Endothelial cell (in vitro differentiated cells): Measurements from ENCODE around the gene CYP27B1. TPM values are rescaled to one million over a fixed set of nuclear protein-coding genes. Genes with fewer than 3 reads are reported as not detected.

Experiments used
- DNase-seq: peaks from one replicate; pipeline ENCODE4 v3.0.0; 2021; ENCODE audit warnings: low spot score
- H3K27ac Mint-ChIP-seq: one replicate; pipeline ENCODE4 v1.8.0; 2021; ENCODE audit warnings: mixed read lengths, inconsistent platforms; ENCODE audit not compliant: unreplicated experiment
- H3K27me3 Mint-ChIP-seq: one replicate; pipeline ENCODE4 v1.8.0; 2021; ENCODE audit warnings: mild to moderate bottlenecking, moderate library complexity, mixed read lengths, inconsistent platforms; ENCODE audit not compliant: unreplicated experiment
- H3K36me3 Mint-ChIP-seq: one replicate; pipeline ENCODE4 v1.8.0; 2021; ENCODE audit warnings: mild to moderate bottlenecking, low read depth, mixed read lengths, inconsistent platforms; ENCODE audit not compliant: unreplicated experiment
- H3K4me1 Mint-ChIP-seq: one replicate; pipeline ENCODE4 v1.8.0; 2021; ENCODE audit warnings: mild to moderate bottlenecking, mixed read lengths, inconsistent platforms; ENCODE audit not compliant: unreplicated experiment
- H3K4me3 Mint-ChIP-seq: one replicate; pipeline ENCODE4 v1.8.0; 2021; ENCODE audit warnings: mild to moderate bottlenecking, mixed read lengths, inconsistent platforms; ENCODE audit not compliant: unreplicated experiment
- H3K9me3 Mint-ChIP-seq: one replicate; pipeline ENCODE4 v1.8.0; 2021; ENCODE audit warnings: mixed read lengths, inconsistent platforms; ENCODE audit not compliant: unreplicated experiment
- CTCF ChIP-seq: fragments of 200-600 bp; sonication (generic); IDR thresholded peaks from one replicate; pipeline ENCODE4 v1.5.0; 2021; ENCODE audit warnings: antibody characterized with exemption; ENCODE audit not compliant: unreplicated experiment
- total RNA-seq: library from RNA; stranded (reverse); fragmentation: NEBNext Ultra II Directional; extraction: Animal tissue kit (Norgen Biotek cat#: 25700); gene quantifications from one replicate; pipeline ENCODE4 v1.2.1, GENCODE V29; 2021; ENCODE audit not compliant: unreplicated experiment

Gene CYP27B1
- total RNA-seq, 1 donor from 2014 or later: 1.4 TPM

DNA sequence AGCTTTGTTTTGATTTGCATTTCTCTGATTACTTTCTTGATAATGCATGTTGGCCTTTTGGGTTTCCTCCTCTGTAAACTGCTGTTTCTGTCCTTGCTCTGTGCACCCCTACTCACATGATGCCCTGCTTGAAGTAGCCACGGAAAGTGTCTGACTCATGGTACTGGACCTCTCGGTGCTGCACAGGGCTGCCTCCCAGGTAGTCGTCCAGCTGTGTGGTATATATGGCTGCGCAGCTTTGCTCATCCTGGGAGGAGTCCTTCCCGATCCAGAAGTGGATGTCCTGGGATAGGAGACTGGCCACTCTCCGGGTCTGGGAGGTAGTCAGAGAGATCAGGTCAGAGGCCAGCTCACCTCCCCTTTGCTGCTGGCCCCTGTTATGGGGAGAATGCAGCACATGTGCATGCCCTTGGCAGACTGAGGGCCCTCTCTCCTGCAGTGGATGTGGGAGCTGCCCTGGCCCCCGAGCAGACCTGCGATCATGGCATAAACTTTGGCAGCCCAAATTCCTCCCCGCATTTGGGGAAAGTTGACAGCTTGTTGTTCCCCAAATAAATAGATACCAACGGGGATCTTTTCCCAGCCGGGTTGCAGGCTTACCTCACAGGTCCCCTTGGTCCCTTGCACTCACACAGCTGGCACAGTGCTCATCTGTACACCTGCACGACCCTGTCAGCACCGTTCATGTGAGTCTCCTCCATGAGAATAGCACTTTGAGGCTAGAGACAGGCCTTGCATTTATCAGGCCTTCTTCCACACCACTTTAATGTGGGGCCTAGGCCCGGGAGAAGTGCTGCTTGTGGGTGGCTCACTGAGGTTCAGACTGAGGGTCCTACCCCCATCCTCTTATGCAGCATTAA is 46.5 kb upstream of the CYP27B1 start:
- H3K27ac Mint-ChIP-seq: no peak overlapping the region

GRCh38 chr12:57811028-57811755 is 44.3 kb upstream of the CYP27B1 start:
- no peaks in the 10 kb centered on the region for H3K9me3 Mint-ChIP-seq
- H3K36me3 Mint-ChIP-seq: peaks cover 40% of the 10 kb centered on the region
- no peak overlapping the region for H3K4me3 Mint-ChIP-seq
- H3K27ac Mint-ChIP-seq: no peak overlapping the region
- no peak for TF ChIP-seq CTCF
- H3K27me3 Mint-ChIP-seq: peaks cover 13% of the 10 kb centered on the region
- no peaks in the 10 kb centered on the region for H3K4me1 Mint-ChIP-seq
- no peak for DNase-seq

More for the DNA sequence above, 46.5 kb upstream of the CYP27B1 start:
- Mint-ChIP-seq H3K9me3 (no peaks in the 10 kb centered on the region), H3K27me3 (peaks cover 13% of the 10 kb centered on the region), H3K4me3 (no peak overlapping the region), H3K4me1 (peaks cover 6% of the 10 kb centered on the region), H3K36me3 (peaks cover 31% of the 10 kb centered on the region)
- no peak for DNase-seq
- no peak for TF ChIP-seq CTCF

DNA sequence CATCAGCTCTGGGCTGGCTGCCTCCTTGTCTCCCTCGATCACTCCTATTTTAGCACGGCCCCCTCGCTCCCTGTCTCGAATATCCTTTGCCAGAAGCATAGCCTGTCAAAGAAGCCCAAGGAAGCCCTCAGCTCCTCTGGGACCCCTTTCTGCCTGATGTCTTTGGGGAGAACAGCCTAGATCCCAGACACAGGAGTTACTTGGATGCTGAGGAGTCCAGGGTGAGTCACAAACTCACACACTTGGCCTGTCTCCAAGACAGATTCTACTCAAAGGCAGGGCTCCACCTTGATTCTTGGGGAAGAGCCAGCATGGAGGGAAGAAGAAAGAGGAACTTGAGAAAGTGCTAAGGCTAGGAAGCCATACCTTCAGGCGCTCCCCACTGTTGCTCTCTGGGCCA is 43.6 kb upstream of the CYP27B1 start:
- no peaks in the 10 kb centered on the region for H3K4me1 Mint-ChIP-seq
- H3K4me3 Mint-ChIP-seq: no peak overlapping the region
- peaks cover 40% of the 10 kb centered on the region for H3K36me3 Mint-ChIP-seq
- TF ChIP-seq CTCF: no peak
- DNase-seq: no peak
- H3K27me3 Mint-ChIP-seq: peaks cover 11% of the 10 kb centered on the region
- H3K27ac Mint-ChIP-seq: no peak overlapping the region
- no peaks in the 10 kb centered on the region for H3K9me3 Mint-ChIP-seq

DNA sequence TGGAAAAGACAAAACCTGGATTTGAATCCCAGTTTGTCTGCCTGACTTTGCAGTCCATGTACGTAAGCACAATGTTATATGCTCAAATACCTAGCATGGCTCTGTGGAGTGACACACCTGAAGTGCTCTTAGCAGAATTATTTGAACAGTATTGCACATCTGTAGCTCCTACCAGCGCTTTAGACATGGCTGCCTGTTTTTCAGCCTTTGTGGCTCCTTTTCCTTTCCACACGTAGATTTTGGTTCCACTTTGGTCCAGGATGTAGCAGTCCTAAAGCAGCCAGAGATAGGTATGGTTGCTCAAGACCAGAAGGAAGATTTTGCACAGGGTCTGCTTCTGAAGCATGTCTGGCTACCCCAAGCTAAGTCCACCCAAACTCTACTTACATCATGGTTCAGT is 42.5 kb upstream of the CYP27B1 start:
- H3K9me3 Mint-ChIP-seq: no peaks in the 10 kb centered on the region

More for the DNA sequence above, 42.5 kb upstream of the CYP27B1 start:
- peaks cover 13% of the 10 kb centered on the region for H3K27me3 Mint-ChIP-seq
- peaks cover 38% of the 10 kb centered on the region for H3K36me3 Mint-ChIP-seq
- TF ChIP-seq CTCF: no peak
- H3K4me1 Mint-ChIP-seq: no peaks in the 10 kb centered on the region
- no peak overlapping the region for H3K27ac Mint-ChIP-seq
- no peak overlapping the region for H3K4me3 Mint-ChIP-seq
- no peak for DNase-seq
